ENCODE results near the gene TP53INP2.

Gene TP53INP2

DNA sequence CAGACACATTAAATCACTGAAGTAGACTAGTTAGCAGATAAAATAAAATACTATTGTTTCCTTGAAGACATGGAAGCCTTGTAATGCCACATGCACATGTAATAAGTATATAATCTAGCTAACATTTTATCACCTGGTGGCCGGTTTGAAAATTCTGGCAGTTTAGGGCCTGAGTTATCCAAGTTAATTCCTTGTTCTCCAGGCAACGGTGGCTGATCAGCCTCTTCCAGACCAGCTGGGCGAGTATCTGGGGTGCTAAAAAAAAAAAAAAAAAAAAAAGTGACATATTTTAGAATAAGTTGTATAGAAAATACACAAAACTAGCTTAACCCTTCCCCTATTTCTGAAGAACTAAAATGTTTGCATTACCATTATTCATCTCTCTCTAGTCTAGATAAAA is 42.5 kb downstream of the TP53INP2 start (continued):
- no peak for TF ChIP-seq ZNF777 (tag by site-specific recombination; IDR thresholded peaks at IDR 0.05; ENCODE audit: borderline replicate concordance)
- TF ChIP-seq ZNF76 (tag by site-specific recombination; IDR thresholded peaks at IDR 0.05; ENCODE audit: borderline replicate concordance, low read depth), result no peak
- no peak for TF ChIP-seq ZNF596 (tag by site-specific recombination; IDR thresholded peaks at IDR 0.05)
- TF ChIP-seq, protein P1, sequence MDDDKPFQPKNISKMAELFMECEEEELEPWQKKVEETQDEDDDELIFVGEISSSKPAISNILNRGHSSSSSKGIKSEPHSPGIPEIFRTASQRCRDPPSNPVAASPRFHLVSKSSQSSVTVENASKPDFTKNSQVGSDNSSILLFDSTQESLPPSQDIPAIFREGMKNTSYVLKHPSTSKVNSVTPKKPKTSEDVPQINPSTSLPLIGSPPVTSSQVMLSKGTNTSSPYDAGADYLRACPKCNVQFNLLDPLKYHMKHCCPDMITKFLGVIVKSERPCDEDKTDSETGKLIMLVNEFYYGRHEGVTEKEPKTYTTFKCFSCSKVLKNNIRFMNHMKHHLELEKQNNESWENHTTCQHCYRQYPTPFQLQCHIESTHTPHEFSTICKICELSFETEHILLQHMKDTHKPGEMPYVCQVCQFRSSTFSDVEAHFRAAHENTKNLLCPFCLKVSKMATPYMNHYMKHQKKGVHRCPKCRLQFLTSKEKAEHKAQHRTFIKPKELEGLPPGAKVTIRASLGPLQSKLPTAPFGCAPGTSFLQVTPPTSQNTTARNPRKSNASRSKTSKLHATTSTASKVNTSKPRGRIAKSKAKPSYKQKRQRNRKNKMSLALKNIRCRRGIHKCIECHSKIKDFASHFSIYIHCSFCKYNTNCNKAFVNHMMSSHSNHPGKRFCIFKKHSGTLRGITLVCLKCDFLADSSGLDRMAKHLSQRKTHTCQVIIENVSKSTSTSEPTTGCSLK (tag by site-specific recombination; IDR thresholded peaks at IDR 0.05), result no peak
- TF ChIP-seq HOXC10 (CRISPR knock-in tag; IDR thresholded peaks at IDR 0.05), result no peak
- TF ChIP-seq ZFP69B (tag by site-specific recombination; IDR thresholded peaks at IDR 0.05), result no peak
- TF ChIP-seq ZNF623 (tag by site-specific recombination; IDR thresholded peaks at IDR 0.05), result no peak
- TF ChIP-seq ZNF324 (tag by site-specific recombination; IDR thresholded peaks at IDR 0.05), result no peak
- TF ChIP-seq ZNF558 (tag by site-specific recombination; IDR thresholded peaks at IDR 0.05), result no peak
- no peak for TF ChIP-seq MEIS1 (CRISPR knock-in tag; IDR thresholded peaks at IDR 0.05; ENCODE audit: borderline replicate concordance)

DNA sequence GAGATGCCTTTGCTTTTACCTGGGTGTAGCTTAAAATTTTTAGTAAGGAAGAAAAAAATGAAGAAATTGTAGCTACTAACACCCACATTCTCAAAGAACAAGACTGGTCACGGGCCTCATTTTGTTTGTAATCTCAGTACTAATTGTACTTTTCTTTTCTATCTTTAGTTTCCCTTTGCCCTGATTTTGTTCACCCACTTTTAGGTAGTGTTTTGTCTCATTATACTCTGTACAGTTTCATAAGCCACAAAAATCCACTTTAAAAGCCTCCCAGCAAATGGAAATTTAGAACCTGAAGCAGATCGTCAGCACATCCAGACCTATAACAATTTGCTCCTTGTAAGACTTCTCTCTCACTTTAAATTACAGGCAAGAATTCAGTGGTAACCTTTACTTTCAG is 43.3 kb downstream of the TP53INP2 start:
- ChIA-PET POLR2A (interaction anchor here (0.6 kb wide), 1 partner anchor 37 kb away, joined by 3 read pairs; no protein-coding TSS in a partner anchor), CTCF (interaction anchor here (0.9 to 2.9 kb wide), 5 partner anchors 11 to 209 kb away, joined by 3 to 8 read pairs (median 3); no protein-coding TSS in a partner anchor)

More for the DNA sequence above, 43.3 kb downstream of the TP53INP2 start:
- Histone ChIP-seq H3K36me3 (ENCODE audit: control insufficient read depth in 2 of 2, insufficient read depth in 1 of 2, low read length in 2 of 2) (peaks cover 21 to 86% of the 10 kb centered on the region in 2 experiments), H3K9me3 (ENCODE audit: control insufficient read depth, insufficient read depth, low read depth, low read length) (no peaks in the 10 kb centered on the region), H3K4me1 (ENCODE audit: control insufficient read depth, insufficient read depth, low read length) (no peaks in the 10 kb centered on the region), H3K27ac (ENCODE audit: extremely low read depth, low read depth, low read length) (no peak overlapping the region), H3K4me3 (ENCODE audit: low read depth, low read length) (no peak overlapping the region)
- no peak for TF ChIP-seq ZFP41 (tag by site-specific recombination; IDR thresholded peaks at IDR 0.05; ENCODE audit: borderline replicate concordance)
- TF ChIP-seq, protein P2, sequence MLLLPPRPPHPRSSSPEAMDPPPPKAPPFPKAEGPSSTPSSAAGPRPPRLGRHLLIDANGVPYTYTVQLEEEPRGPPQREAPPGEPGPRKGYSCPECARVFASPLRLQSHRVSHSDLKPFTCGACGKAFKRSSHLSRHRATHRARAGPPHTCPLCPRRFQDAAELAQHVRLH (tag by site-specific recombination; IDR thresholded peaks at IDR 0.05), result no peak
- no peak for TF ChIP-seq KLF7 (tag by site-specific recombination; IDR thresholded peaks at IDR 0.05; ENCODE audit: borderline replicate concordance)
- TF ChIP-seq, protein P3, sequence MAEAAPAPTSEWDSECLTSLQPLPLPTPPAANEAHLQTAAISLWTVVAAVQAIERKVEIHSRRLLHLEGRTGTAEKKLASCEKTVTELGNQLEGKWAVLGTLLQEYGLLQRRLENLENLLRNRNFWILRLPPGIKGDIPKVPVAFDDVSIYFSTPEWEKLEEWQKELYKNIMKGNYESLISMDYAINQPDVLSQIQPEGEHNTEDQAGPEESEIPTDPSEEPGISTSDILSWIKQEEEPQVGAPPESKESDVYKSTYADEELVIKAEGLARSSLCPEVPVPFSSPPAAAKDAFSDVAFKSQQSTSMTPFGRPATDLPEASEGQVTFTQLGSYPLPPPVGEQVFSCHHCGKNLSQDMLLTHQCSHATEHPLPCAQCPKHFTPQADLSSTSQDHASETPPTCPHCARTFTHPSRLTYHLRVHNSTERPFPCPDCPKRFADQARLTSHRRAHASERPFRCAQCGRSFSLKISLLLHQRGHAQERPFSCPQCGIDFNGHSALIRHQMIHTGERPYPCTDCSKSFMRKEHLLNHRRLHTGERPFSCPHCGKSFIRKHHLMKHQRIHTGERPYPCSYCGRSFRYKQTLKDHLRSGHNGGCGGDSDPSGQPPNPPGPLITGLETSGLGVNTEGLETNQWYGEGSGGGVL (tag by site-specific recombination; IDR thresholded peaks at IDR 0.05), result no peak
- no peak for TF ChIP-seq KLF9 (tag by site-specific recombination; IDR thresholded peaks at IDR 0.05; ENCODE audit: low read depth)
- TF ChIP-seq MEIS1 (CRISPR knock-in tag; IDR thresholded peaks at IDR 0.05; ENCODE audit: borderline replicate concordance), result no peak
- TF ChIP-seq ZNF394 (tag by site-specific recombination; IDR thresholded peaks at IDR 0.05; ENCODE audit: borderline replicate concordance), result no peak
- no peak for TF ChIP-seq ZFP37 (tag by site-specific recombination; IDR thresholded peaks at IDR 0.05)
- TF ChIP-seq, protein P4, sequence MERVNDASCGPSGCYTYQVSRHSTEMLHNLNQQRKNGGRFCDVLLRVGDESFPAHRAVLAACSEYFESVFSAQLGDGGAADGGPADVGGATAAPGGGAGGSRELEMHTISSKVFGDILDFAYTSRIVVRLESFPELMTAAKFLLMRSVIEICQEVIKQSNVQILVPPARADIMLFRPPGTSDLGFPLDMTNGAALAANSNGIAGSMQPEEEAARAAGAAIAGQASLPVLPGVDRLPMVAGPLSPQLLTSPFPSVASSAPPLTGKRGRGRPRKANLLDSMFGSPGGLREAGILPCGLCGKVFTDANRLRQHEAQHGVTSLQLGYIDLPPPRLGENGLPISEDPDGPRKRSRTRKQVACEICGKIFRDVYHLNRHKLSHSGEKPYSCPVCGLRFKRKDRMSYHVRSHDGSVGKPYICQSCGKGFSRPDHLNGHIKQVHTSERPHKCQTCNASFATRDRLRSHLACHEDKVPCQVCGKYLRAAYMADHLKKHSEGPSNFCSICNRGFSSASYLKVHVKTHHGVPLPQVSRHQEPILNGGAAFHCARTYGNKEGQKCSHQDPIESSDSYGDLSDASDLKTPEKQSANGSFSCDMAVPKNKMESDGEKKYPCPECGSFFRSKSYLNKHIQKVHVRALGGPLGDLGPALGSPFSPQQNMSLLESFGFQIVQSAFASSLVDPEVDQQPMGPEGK (tag by site-specific recombination; IDR thresholded peaks at IDR 0.05), result no peak
- TF ChIP-seq, protein P5, sequence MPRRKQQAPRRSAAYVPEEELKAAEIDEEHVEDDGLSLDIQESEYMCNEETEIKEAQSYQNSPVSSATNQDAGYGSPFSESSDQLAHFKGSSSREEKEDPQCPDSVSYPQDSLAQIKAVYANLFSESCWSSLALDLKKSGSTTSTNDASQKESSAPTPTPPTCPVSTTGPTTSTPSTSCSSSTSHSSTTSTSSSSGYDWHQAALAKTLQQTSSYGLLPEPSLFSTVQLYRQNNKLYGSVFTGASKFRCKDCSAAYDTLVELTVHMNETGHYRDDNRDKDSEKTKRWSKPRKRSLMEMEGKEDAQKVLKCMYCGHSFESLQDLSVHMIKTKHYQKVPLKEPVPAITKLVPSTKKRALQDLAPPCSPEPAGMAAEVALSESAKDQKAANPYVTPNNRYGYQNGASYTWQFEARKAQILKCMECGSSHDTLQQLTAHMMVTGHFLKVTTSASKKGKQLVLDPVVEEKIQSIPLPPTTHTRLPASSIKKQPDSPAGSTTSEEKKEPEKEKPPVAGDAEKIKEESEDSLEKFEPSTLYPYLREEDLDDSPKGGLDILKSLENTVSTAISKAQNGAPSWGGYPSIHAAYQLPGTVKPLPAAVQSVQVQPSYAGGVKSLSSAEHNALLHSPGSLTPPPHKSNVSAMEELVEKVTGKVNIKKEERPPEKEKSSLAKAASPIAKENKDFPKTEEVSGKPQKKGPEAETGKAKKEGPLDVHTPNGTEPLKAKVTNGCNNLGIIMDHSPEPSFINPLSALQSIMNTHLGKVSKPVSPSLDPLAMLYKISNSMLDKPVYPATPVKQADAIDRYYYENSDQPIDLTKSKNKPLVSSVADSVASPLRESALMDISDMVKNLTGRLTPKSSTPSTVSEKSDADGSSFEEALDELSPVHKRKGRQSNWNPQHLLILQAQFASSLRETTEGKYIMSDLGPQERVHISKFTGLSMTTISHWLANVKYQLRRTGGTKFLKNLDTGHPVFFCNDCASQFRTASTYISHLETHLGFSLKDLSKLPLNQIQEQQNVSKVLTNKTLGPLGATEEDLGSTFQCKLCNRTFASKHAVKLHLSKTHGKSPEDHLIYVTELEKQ (tag by site-specific recombination; IDR thresholded peaks at IDR 0.05; ENCODE audit: borderline replicate concordance), result no peak
- no peak for TF ChIP-seq ZSCAN23 (tag by site-specific recombination; IDR thresholded peaks at IDR 0.05)
- TF ChIP-seq, protein P6, sequence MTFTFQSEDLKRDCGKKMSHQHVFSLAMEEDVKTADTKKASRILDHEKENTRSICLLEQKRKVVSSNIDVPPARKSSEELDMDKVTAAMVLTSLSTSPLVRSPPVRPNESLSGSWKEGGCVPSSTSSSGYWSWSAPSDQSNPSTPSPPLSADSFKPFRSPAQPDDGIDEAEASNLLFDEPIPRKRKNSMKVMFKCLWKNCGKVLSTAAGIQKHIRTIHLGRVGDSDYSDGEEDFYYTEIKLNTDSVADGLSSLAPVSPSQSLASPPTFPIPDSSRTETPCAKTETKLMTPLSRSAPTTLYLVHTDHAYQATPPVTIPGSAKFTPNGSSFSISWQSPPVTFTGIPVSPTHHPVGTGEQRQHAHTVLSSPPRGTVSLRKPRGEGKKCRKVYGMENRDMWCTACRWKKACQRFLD (tag by site-specific recombination; IDR thresholded peaks at IDR 0.05), result no peak
- no peak for TF ChIP-seq WT1 (tag by site-specific recombination; IDR thresholded peaks at IDR 0.05)
- TF ChIP-seq ZNF239 (tag by site-specific recombination; IDR thresholded peaks at IDR 0.05), result no peak

All from HEK293 (cell line).